IPS-18a (cell line): ENCODE results near the gene COA8.
"Not testable (repeated sequence)": the region's sequence is repeated elsewhere in the genome, so short reads cannot be mapped to it uniquely, and the experiment has no call there.

Source experiments
- H3K27ac ChIP-seq: one replicate; pipeline ENCODE4 v1.5.1; 2013; ENCODE audit warnings: low read length
- H3K27me3 ChIP-seq: one replicate; pipeline ENCODE4 v1.6.1; 2013; ENCODE audit warnings: mild to moderate bottlenecking, low read length; ENCODE audit not compliant: control insufficient read depth, insufficient read depth
- H3K36me3 ChIP-seq: one replicate; pipeline ENCODE4 v1.6.1; 2013; ENCODE audit warnings: low read depth, low read length; ENCODE audit not compliant: control insufficient read depth
- H3K4me1 ChIP-seq: one replicate; pipeline ENCODE4 v1.6.1; 2013; ENCODE audit warnings: low read depth, low read length; ENCODE audit not compliant: control insufficient read depth
- H3K4me3 ChIP-seq: one replicate; pipeline ENCODE4 v1.5.1; 2013; ENCODE audit warnings: low read length
- H3K9ac ChIP-seq: one replicate; pipeline ENCODE4 v1.6.1; 2013; ENCODE audit warnings: mild to moderate bottlenecking, low read length, moderate library complexity
- H3K9me3 ChIP-seq: one replicate; pipeline ENCODE4 v1.6.1; 2013; ENCODE audit warnings: low read depth, low read length; ENCODE audit not compliant: control insufficient read depth

COA8 gene

DNA sequence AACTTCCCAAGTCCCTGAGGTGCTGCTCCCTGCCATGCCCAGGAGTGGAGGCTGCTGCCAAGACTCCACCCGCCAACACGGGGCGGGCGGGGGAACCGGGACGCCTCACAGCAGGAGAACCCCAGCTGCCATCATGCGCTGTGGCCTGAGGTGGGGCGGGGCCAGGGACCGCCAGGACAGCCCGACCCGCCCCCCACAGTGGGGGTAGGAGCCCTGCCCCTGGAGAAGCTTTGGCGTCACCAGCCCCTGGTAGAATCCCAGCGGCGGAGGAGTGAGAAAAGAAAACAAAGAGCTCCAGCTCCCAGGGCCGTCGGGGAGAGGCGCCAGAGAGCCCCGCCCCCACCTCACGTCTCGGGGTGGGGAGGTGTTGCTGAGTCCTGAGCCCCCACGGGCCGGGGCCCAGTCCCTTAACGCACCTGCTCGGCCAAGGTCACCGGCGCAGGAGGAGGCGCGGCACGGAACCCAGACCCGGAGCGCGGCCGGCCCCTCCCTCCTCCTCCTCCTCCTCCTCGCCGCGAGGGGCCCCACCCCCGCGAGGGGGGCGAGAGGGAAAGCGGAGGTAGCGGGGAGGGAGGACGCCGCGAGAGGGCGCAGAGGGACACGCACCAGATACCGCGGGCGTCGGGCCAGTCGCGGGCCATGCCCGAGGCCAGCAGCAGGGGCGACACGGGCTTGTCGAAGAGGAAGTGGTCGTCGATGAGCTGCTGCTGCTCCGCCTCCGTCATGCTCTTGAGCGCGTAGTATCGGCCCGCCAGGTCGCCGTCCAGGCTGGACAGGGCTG is 41.9 kb upstream of the COA8 start:
- peaks cover 27% of the 10 kb centered on the region for H3K27me3 ChIP-seq

GRCh38 chr14:103521438-103521950 is 41.3 kb upstream of the COA8 start:
- no peaks in the 10 kb centered on the region for H3K9me3 ChIP-seq
- H3K27ac ChIP-seq = no peak overlapping the region
- peak overlapping the region; percentile 78 for H3K4me3 ChIP-seq
- H3K36me3 ChIP-seq = peaks cover 12% of the 10 kb centered on the region
- peaks cover 30% of the 10 kb centered on the region for H3K27me3 ChIP-seq
- H3K4me1 ChIP-seq = peaks cover 3% of the 10 kb centered on the region
- H3K9ac ChIP-seq = peak overlapping the region; percentile 38

More for the DNA sequence above, 41.9 kb upstream of the COA8 start:
- Histone ChIP-seq H3K9me3 (no peaks in the 10 kb centered on the region), H3K27ac (no peak overlapping the region), H3K4me1 (peaks cover 3% of the 10 kb centered on the region), H3K36me3 (peaks cover 12% of the 10 kb centered on the region), H3K9ac (peak overlapping the region; percentile 38), H3K4me3 (peak overlapping the region; percentile 78)

GRCh38 chr14:103521951-103522563 is 40.7 kb upstream of the COA8 start:
- peak overlapping the region; percentile 75 for H3K9ac ChIP-seq
- peak overlapping the region; percentile 78 for H3K4me3 ChIP-seq
- H3K9me3 ChIP-seq = no peaks in the 10 kb centered on the region
- peaks cover 30% of the 10 kb centered on the region for H3K27me3 ChIP-seq
- peaks cover 3% of the 10 kb centered on the region for H3K4me1 ChIP-seq
- H3K36me3 ChIP-seq = peaks cover 12% of the 10 kb centered on the region
- no peak overlapping the region for H3K27ac ChIP-seq

DNA sequence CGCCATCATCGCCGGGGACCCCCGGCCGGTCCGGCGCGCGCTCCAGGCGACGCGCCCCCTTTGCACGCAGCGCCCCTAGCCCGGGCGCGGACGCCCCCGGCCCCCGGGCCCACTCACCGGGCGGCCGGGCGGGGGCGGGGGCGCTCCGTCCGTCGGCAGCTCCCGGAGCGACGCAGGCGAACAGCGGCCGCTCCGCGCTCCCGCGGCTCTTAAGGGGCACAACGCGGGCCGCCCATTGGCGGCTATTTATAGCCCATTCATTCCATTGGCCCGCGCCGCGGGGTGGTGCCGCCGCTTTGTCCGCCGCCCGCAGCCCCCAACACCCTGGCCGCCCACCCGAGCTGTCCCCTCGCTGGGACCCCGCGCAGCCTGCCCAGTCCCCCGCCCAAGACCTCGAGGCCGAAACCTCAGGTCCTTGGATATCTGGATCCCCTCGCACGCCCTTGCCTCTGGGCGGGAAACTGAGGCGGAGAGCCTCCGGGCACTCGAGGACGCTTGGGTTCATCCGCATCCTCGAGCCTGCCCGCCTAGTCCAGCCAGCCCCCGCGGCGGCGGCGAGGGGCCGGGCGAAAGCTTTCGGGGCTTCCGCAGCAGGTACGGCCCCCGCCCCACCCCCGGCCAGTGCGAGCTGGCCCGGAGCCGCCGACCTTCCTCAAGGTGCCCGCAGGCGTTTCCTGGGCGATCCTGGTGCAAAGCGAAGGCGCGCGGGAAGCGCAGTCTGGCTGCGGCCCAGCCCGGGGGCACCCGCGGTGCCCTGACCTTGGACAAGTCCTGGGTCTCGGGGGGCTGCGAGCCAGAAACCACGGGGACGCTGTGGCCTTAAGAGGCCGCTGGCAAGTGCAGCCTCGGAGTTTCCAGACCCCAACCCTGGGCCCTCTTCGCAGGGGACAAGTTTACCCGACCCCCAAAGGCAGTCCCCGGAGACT is 39.8 kb upstream of the COA8 start, which contains the start of gene CKB:
TSS of gene CKB (minus strand) at position 182 of the 926 bp plus-strand sequence. CDS start 337 bp downstream, outside the sequence.
- H3K9me3 ChIP-seq = no peaks in the 10 kb centered on the region
- peak within 1 kb of the TSS; percentile 75 for H3K9ac ChIP-seq
- peaks cover 12% of the 10 kb centered on the region for H3K36me3 ChIP-seq
- H3K4me3 ChIP-seq = peak within 1 kb of the TSS; percentile 78
- H3K27me3 ChIP-seq = peaks cover 30% of the 10 kb centered on the region
- no peak within 1 kb of the TSS for H3K27ac ChIP-seq
- H3K4me1 ChIP-seq = peaks cover 3% of the 10 kb centered on the region

DNA sequence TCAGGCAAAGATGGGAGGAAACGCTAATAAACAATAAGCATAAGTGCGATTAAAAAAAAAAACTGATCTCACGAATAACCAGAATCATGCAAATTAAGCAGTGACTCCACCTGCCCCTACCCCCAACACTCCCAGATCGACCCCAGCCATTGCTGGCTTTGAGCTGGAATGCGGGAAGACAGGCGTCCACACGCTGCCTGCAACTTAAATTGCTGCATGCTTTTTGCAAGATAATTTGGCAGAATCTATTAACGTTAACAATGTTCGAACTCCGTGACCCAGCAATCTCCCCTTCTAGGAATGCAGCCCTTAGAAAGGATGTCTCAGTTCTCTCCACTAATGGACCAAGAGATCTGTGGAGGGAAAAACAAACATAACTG is 39.2 kb upstream of the COA8 start:
- peaks cover 12% of the 10 kb centered on the region for H3K36me3 ChIP-seq
- no peak overlapping the region for H3K27ac ChIP-seq
- H3K4me3 ChIP-seq = peak overlapping the region; percentile 59
- H3K4me1 ChIP-seq = peaks cover 3% of the 10 kb centered on the region
- no peaks in the 10 kb centered on the region for H3K9me3 ChIP-seq
- peaks cover 30% of the 10 kb centered on the region for H3K27me3 ChIP-seq
- H3K9ac ChIP-seq = no peak overlapping the region

GRCh38 chr14:103524002-103524935 is 38.5 kb upstream of the COA8 start:
- H3K4me3 ChIP-seq = peak overlapping the region; percentile 59
- H3K27ac ChIP-seq = no peak overlapping the region

DNA sequence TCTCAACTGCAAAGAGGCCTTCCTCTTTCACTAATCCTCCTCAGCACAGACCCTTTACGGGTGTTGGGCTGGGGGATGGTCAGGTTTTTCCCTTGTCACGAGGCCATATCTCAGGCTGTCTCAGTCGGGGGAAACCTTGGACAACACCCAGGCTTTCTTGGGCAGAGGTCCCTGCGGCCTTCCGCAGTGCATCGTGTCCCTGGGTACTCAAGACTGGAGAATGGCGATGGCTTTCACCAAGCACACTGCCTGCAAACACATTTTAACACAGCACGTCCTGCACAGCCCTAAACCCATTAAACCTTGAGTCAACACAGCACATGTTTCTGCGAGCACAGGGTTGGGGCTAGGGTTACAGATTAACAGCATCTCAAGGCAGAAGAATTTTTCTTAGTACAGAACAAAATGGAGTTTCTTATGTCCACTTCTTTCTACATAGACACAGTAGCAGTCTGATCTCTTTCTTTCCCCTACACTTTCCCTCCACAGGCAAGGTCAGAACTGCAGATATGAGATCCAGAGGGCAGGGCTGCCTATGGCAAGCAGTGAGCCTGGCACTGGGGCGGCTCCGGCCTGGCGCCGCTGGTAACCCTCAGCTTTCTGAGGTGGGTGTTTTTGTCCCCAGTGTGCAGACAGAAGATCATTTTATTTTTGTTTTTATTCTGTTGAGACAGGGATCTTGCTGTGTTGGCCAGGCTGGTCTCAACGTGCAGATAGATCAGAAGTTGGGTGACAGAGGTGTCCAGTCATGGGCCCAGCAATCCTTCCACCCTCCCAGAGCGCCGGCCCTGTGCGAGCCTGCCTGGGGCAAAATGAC is 37.1 kb upstream of the COA8 start:
- not testable (repeated sequence) for H3K27ac ChIP-seq, H3K36me3 ChIP-seq, H3K4me3 ChIP-seq, H3K9me3 ChIP-seq, H3K4me1 ChIP-seq, H3K9ac ChIP-seq
- peaks cover 30% of the 10 kb centered on the region for H3K27me3 ChIP-seq

More at GRCh38 chr14:103524002-103524935, 38.5 kb upstream of the COA8 start:
- Histone ChIP-seq H3K27me3 (peaks cover 30% of the 10 kb centered on the region), H3K9me3 (no peaks in the 10 kb centered on the region), H3K36me3 (peaks cover 12% of the 10 kb centered on the region), H3K9ac (no peak overlapping the region), H3K4me1 (peaks cover 4% of the 10 kb centered on the region)

DNA sequence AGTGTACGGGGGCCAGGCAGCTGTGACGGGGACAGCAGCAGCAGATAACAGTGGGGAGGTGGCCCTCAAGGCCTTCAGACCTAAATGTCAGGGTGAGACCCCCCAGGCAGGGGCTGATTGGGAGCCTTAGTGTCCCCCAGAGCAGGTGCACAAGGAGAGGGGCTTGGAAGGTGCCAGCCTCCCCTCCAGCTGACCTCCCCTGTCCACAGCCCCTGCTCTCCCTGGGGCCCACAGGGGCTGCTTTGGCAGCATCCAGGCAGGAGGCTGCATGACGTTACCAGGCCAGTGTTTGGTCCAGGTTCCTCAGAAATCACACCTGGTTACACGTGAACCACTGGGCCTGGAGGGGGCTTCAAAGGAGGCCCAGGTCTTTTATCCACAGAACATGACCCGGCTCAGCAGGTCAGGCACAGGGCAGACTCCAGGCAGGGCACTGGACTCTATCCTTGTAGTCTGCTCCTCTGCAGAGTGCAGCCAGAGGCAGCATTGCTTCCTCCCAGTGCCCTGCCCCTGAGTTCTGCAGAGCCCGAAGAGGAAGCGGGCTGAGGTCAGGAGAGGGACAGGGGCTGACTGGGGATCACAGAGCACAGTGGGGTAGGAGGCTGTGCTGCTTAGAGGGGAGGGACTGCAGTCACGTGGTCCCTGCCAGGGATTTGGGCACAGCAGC is 36.4 kb upstream of the COA8 start:
- no peak overlapping the region for H3K27ac ChIP-seq
- peaks cover 30% of the 10 kb centered on the region for H3K27me3 ChIP-seq
- H3K9me3 ChIP-seq = no peaks in the 10 kb centered on the region
- peaks cover 4% of the 10 kb centered on the region for H3K4me1 ChIP-seq
- no peak overlapping the region for H3K9ac ChIP-seq
- no peak overlapping the region for H3K4me3 ChIP-seq
- H3K36me3 ChIP-seq = no peaks in the 10 kb centered on the region

DNA sequence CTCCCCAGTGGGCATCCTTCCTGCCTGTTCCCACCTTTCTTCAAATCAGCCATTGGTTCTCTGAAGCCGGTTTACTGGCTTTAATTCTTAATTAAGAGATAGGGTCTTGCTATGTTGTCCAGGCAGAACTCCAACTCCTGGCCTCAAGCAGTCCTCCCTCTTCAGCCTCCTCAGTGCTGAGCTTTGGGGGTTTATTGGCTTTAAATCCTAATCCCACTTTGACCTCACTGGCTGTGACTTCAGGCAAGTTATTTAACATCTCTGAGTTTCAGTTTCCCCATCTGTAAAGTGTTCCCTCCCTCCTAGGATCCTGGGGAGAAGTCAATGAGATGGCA is 35.9 kb upstream of the COA8 start:
- H3K27ac ChIP-seq = no peak overlapping the region
- H3K9ac ChIP-seq = no peak overlapping the region
- no peaks in the 10 kb centered on the region for H3K9me3 ChIP-seq
- no peak overlapping the region for H3K4me3 ChIP-seq
- peaks cover 30% of the 10 kb centered on the region for H3K27me3 ChIP-seq
- H3K36me3 ChIP-seq = no peaks in the 10 kb centered on the region
- H3K4me1 ChIP-seq = peaks cover 4% of the 10 kb centered on the region
